GM12864 (cell line): ENCODE measurements around the gene YPEL3.

Source experiments
- DNase-seq: peaks from one replicate; pipeline ENCODE4 v3.0.0-alpha.2; 2011; ENCODE audit warnings: low read depth
- H3K4me3 ChIP-seq: 2 replicates; pipeline ENCODE4 v1.5.1; 2011; ENCODE audit warnings: mild to moderate bottlenecking, low read depth, low read length, control low read depth
- CTCF ChIP-seq: IDR thresholded peaks from 2 replicates; pipeline ENCODE4 v1.5.1; 2011; ENCODE audit warnings: low read depth, mild to moderate bottlenecking, moderate library complexity, low read length, control low read depth, inconsistent platforms; ENCODE audit errors: missing control alignments

Gene YPEL3

GRCh38 chr16:30096105-30096861 lies at the start of gene YPEL3:
YPEL3 (minus strand) TSS chr16:30096213; CDS start chr16:30095482, 731 bp downstream.
- DNase-seq = peak; percentile 57
- H3K4me3 ChIP-seq = peak within 1 kb of the TSS; percentile 67
- TF ChIP-seq CTCF = no peak

- no peak for DNase-seq
- H3K4me3 ChIP-seq = no peak overlapping the region
- TF ChIP-seq CTCF = no peak
Observed at GRCh38 chr16:30145657-30146056, 49.6 kb upstream of the YPEL3 start.

GRCh38 chr16:30144917-30145316 lies 48.9 kb upstream of the YPEL3 start:
- no peak for DNase-seq
- TF ChIP-seq CTCF = no peak
- H3K4me3 ChIP-seq = no peak overlapping the region

GRCh38 chr16:30144017-30144416 lies 48.0 kb upstream of the YPEL3 start:
- TF ChIP-seq CTCF = no peak
- DNase-seq = no peak
- H3K4me3 ChIP-seq = no peak overlapping the region

- no peak for TF ChIP-seq CTCF
- no peak overlapping the region for H3K4me3 ChIP-seq
- no peak for DNase-seq
Observed at GRCh38 chr16:30143347-30143702, 47.3 kb upstream of the YPEL3 start.

- no peak for DNase-seq
- TF ChIP-seq CTCF = peak; percentile 67
- H3K4me3 ChIP-seq = no peak overlapping the region
Observed at GRCh38 chr16:30142672-30143346, 46.8 kb upstream of the YPEL3 start.
